ENCODE measurements around the gene GALNT15. TPM values are rescaled to one million over a fixed set of nuclear protein-coding genes. Genes with fewer than 3 reads are reported as not detected.

Gene GALNT15
- total and polyA plus RNA-seq, 2 donors (not counting 3 experiments of a cell fraction or from before 2014, with no cell fraction given) = 0.87 to 5.4 TPM

GRCh38 chr3:16279010-16279801, 104.7 kb downstream of the GALNT15 start:
- H3K9me3 ChIP-seq (replicated peaks; ENCODE audit: control insufficient read depth, insufficient read depth, low read length) = no peaks in the 10 kb centered on the region
- no peaks in the 10 kb centered on the region for H3K79me2 ChIP-seq (ENCODE audit: control insufficient read depth, insufficient read depth, low read length)
- no peak overlapping the region for H3K9ac ChIP-seq (replicated peaks; ENCODE audit: extremely low read depth, insufficient read depth, low read length)
- H3K27me3 ChIP-seq (ENCODE audit: control insufficient read depth in 2 of 2, insufficient read depth in 2 of 2, low read length in 2 of 2) = no peaks in the 10 kb centered on the region
- no peaks in the 10 kb centered on the region for H3K9me1 ChIP-seq (replicated peaks; ENCODE audit: control insufficient read depth, extremely low read depth, insufficient read depth, low read length)
- H3K4me1 ChIP-seq (ENCODE audit: control insufficient read depth, extremely low read depth, insufficient read depth, low read length) = peaks cover 24% of the 10 kb centered on the region
- H3K4me3 ChIP-seq (replicated peaks in 1 of 3; ENCODE audit: insufficient read depth in 1 of 3, low read depth in 1 of 3, low read length in 3 of 3) = no peak overlapping the region
- no peaks in the 10 kb centered on the region for H3K36me3 ChIP-seq (ENCODE audit: control insufficient read depth in 2 of 2, extremely low read depth in 1 of 2, insufficient read depth in 2 of 2, low read length in 2 of 2)
- intact Hi-C loops (cut with micrococcal nuclease) = no loop called here
- ChIA-PET CTCF (interaction anchor here (0.7 to 2.7 kb wide), 3 partner anchors 11 to 12 kb away, joined by 4 to 26 read pairs (median 5); no protein-coding TSS in a partner anchor), POLR2A (no interaction called here)
- no peaks in the 10 kb centered on the region for H4K20me1 ChIP-seq (replicated peaks; ENCODE audit: control insufficient read depth, extremely low read depth, insufficient read depth, low read length)
- no peak for TF ChIP-seq POLR2A (IDR thresholded peaks at IDR 0.05; ENCODE audit: low read depth, low read length)
- no peak overlapping the region for H3K4me2 ChIP-seq (ENCODE audit: insufficient read depth, low read length)
- no TSS peak for BruUV-seq (replicated peaks)
- no peak overlapping the region for H2AFZ ChIP-seq (ENCODE audit: low read depth, low read length)
- DNase-seq (ENCODE audit: low read depth, low spot score) (no peak), FAIRE-seq (no peak)
- H3K27ac ChIP-seq (ENCODE audit: insufficient read depth, low read depth, low read length) = no peak overlapping the region
- dilution Hi-C loops (cut with MboI; ENCODE audit: extremely low pct_ligation_motif_present, low sequenced_read_pairs) = no loop called here

- dilution Hi-C loops (cut with MboI; ENCODE audit: extremely low pct_ligation_motif_present, low sequenced_read_pairs) = no loop called here
- H3K4me3 ChIP-seq (replicated peaks in 1 of 3; ENCODE audit: insufficient read depth in 1 of 3, low read depth in 1 of 3, low read length in 3 of 3) = no peak overlapping the region
- BruUV-seq (replicated peaks) = no TSS peak
- no peak overlapping the region for H3K9ac ChIP-seq (replicated peaks; ENCODE audit: extremely low read depth, insufficient read depth, low read length)
- ChIA-PET CTCF (interaction anchor here (0.7 to 2.7 kb wide), 5 partner anchors 10 to 236 kb away, joined by 3 to 26 read pairs (median 3); no protein-coding TSS in a partner anchor), POLR2A (no interaction called here)
- no peaks in the 10 kb centered on the region for H3K9me3 ChIP-seq (replicated peaks; ENCODE audit: control insufficient read depth, insufficient read depth, low read length)
- no peaks in the 10 kb centered on the region for H3K9me1 ChIP-seq (replicated peaks; ENCODE audit: control insufficient read depth, extremely low read depth, insufficient read depth, low read length)
- H3K79me2 ChIP-seq (ENCODE audit: control insufficient read depth, insufficient read depth, low read length) = no peaks in the 10 kb centered on the region
- H3K36me3 ChIP-seq (ENCODE audit: control insufficient read depth in 2 of 2, extremely low read depth in 1 of 2, insufficient read depth in 2 of 2, low read length in 2 of 2) = no peaks in the 10 kb centered on the region
- H2AFZ ChIP-seq (ENCODE audit: low read depth, low read length) = no peak overlapping the region
- DNase-seq (ENCODE audit: low read depth, low spot score) (peak; percentile 77), FAIRE-seq (peak; percentile 88)
- H3K4me1 ChIP-seq (ENCODE audit: control insufficient read depth, extremely low read depth, insufficient read depth, low read length) = peaks cover 24% of the 10 kb centered on the region
- no peaks in the 10 kb centered on the region for H4K20me1 ChIP-seq (replicated peaks; ENCODE audit: control insufficient read depth, extremely low read depth, insufficient read depth, low read length)
- H3K27ac ChIP-seq (ENCODE audit: insufficient read depth, low read depth, low read length) = no peak overlapping the region
- no peaks in the 10 kb centered on the region for H3K27me3 ChIP-seq (ENCODE audit: control insufficient read depth in 2 of 2, insufficient read depth in 2 of 2, low read length in 2 of 2)
- H3K4me2 ChIP-seq (ENCODE audit: insufficient read depth, low read length) = peak overlapping the region; percentile 66
- intact Hi-C loops (cut with micrococcal nuclease) = no loop called here
- TF ChIP-seq POLR2AphosphoS5 (IDR thresholded peaks at IDR 0.05; ENCODE audit: insufficient read depth, low read depth, low read length) (no peak), JUN (IDR thresholded peaks at IDR 0.05; ENCODE audit: borderline replicate concordance, insufficient read depth, insufficient read length, low read depth) (no peak), MYC (IDR thresholded peaks at IDR 0.05; ENCODE audit: low read depth, low read length) (no peak), FOS (IDR thresholded peaks at IDR 0.05; ENCODE audit: borderline replicate concordance, insufficient read depth, low read length) (no peak), EZH2 (IDR thresholded peaks at IDR 0.05; ENCODE audit: borderline replicate concordance, low read depth, low read length, severe bottlenecking) (no peak), CTCF (IDR thresholded peaks at IDR 0.05; ENCODE audit: extremely low read depth in 1 of 2, insufficient read depth in 1 of 2, low read depth in 1 of 2, low read length in 2 of 2) (no peak), MAX (IDR thresholded peaks at IDR 0.05; ENCODE audit: insufficient read depth, insufficient read length) (no peak), POLR2A (IDR thresholded peaks at IDR 0.05; ENCODE audit: low read depth, low read length) (no peak), GATA2 (IDR thresholded peaks at IDR 0.05; ENCODE audit: insufficient read depth, insufficient read length, low read depth, low read length) (no peak)
These were observed 106.2 kb downstream of the GALNT15 start for GRCh38 chr3:16280671-16281070.
